ENCODE data around the gene SLC44A5.

SLC44A5 gene

DNA sequence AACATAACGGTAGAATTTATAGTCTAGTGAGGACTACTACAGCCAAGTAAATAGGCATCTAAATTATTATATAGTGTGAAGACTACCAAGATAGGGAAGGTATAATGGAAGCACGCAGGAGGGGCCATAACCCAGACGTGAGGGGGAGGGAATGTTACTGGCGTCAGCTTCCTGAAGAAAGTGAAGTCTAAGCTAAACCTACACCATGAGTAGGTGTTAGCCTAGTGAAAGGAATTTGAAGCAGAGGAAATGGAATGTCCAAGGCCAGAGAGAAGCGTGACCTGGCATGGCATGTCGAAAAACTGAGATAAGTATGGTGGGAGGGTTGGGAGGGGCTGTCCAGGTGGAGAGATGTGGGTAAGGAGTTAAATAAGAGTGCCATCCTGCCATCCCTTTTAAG lies 140.5 kb downstream of the SLC44A5 start:
- ATAC-seq (replicated peaks; ENCODE audit: extremely low read depth, poor library complexity, severe bottlenecking), result no peak
- Mint-ChIP-seq H3K4me3 (no peak overlapping the region), H3K27me3 (no peaks in the 10 kb centered on the region), H3K9me3 (no peaks in the 10 kb centered on the region), H3K27ac (ENCODE audit: low read depth) (no peak overlapping the region), H3K4me1 (no peaks in the 10 kb centered on the region), H3K36me3 (ENCODE audit: insufficient read depth) (no peaks in the 10 kb centered on the region)
- no peak for DNase-seq (ENCODE audit: low spot score in 2 of 2)

DNA sequence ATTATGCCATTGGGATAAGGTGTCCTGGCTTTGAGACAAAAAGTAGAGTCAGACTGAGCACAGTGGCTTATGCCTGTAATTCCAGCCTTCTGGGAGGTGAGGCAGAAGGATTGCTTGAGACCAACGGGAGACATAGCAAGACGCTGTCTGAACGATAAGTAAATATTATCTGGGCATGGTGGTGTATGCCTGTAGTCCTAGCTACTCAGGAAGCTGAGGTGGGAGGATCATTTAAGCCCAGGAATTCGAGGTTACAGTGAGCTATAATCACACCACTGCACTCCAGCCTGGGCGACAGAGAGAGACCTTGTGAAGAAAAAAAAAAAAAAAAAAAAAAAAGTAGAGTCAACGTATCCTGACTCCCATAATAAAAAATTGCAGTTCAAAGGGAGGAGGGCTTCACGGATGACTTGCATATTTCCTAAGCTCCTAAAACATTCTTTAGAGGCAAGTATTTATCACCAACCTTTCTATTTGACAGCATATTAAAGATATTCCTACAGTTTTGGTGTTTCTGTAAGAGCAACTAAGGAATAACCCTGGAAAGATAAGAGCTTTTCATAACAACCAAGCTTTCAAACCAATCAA lies 141.2 kb downstream of the SLC44A5 start:
- ATAC-seq (replicated peaks; ENCODE audit: extremely low read depth, poor library complexity, severe bottlenecking) (no peak), DNase-seq (ENCODE audit: low spot score in 2 of 2) (no peak)
- Mint-ChIP-seq H3K27ac (ENCODE audit: low read depth) (no peak overlapping the region), H3K4me3 (no peak overlapping the region), H3K4me1 (no peaks in the 10 kb centered on the region), H3K27me3 (no peaks in the 10 kb centered on the region), H3K36me3 (ENCODE audit: insufficient read depth) (no peaks in the 10 kb centered on the region), H3K9me3 (no peaks in the 10 kb centered on the region)

DNA sequence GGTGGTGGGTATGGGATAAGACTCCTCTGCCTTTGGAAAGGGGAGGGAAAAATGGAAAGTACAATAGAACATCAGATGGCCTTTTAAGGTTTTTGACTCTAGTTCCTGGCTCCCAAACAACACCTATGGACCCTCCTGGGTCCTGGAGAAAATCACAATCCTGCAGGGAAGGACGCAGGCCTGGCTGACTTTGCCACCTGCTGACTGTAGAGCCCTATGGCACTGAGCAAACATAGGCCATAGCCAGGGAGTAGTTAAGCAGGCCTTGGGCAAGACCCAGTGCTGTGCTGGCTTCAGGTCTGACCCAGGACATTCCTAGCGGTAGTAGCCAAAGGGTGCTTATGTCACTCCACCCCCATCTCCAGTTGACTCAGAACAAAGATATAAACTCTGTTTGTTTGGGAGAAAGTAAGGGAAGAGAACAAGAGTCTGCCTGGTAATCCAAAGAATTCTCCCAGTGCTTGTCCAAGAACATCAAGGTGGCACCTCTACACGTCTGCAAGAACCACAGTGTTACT lies 149.0 kb downstream of the SLC44A5 start:
- H3K4me1 Mint-ChIP-seq, result no peaks in the 10 kb centered on the region
- H3K4me3 Mint-ChIP-seq, result no peak overlapping the region
- ATAC-seq (replicated peaks; ENCODE audit: extremely low read depth, poor library complexity, severe bottlenecking), result no peak
- DNase-seq (ENCODE audit: low spot score in 2 of 2), result no peak
- no peaks in the 10 kb centered on the region for H3K9me3 Mint-ChIP-seq
- no peaks in the 10 kb centered on the region for H3K36me3 Mint-ChIP-seq (ENCODE audit: insufficient read depth)
- no peak overlapping the region for H3K27ac Mint-ChIP-seq (ENCODE audit: low read depth)
- no peaks in the 10 kb centered on the region for H3K27me3 Mint-ChIP-seq

- H3K9me3 Mint-ChIP-seq, result peaks cover 22% of the 10 kb centered on the region
- H3K4me1 Mint-ChIP-seq, result no peaks in the 10 kb centered on the region
- H3K36me3 Mint-ChIP-seq (ENCODE audit: insufficient read depth), result no peaks in the 10 kb centered on the region
- H3K27ac Mint-ChIP-seq (ENCODE audit: low read depth), result no peak overlapping the region
- DNase-seq (ENCODE audit: low spot score in 2 of 2) (no peak), ATAC-seq (replicated peaks; ENCODE audit: extremely low read depth, poor library complexity, severe bottlenecking) (no peak)
- no peaks in the 10 kb centered on the region for H3K27me3 Mint-ChIP-seq
- no peak overlapping the region for H3K4me3 Mint-ChIP-seq
These were observed 160.9 kb downstream of the SLC44A5 start for GRCh38 chr1:75449998-75450397.

GRCh38 chr1:75444220-75444619 lies 166.7 kb downstream of the SLC44A5 start:
- Mint-ChIP-seq H3K4me1 (no peaks in the 10 kb centered on the region), H3K36me3 (ENCODE audit: insufficient read depth) (no peaks in the 10 kb centered on the region), H3K9me3 (peaks cover 12% of the 10 kb centered on the region), H3K27me3 (no peaks in the 10 kb centered on the region), H3K4me3 (no peak overlapping the region), H3K27ac (ENCODE audit: low read depth) (no peak overlapping the region)
- ATAC-seq (replicated peaks; ENCODE audit: extremely low read depth, poor library complexity, severe bottlenecking) (no peak), DNase-seq (ENCODE audit: low spot score in 2 of 2) (no peak)

- Mint-ChIP-seq H3K36me3 (ENCODE audit: insufficient read depth) (no peaks in the 10 kb centered on the region), H3K27ac (ENCODE audit: low read depth) (no peak overlapping the region), H3K4me1 (no peaks in the 10 kb centered on the region), H3K4me3 (no peak overlapping the region), H3K9me3 (peaks cover 5% of the 10 kb centered on the region), H3K27me3 (no peaks in the 10 kb centered on the region)
- ATAC-seq (replicated peaks; ENCODE audit: extremely low read depth, poor library complexity, severe bottlenecking) (no peak), DNase-seq (ENCODE audit: low spot score in 2 of 2) (no peak)
These were observed 170.6 kb downstream of the SLC44A5 start for GRCh38 chr1:75440274-75440673.

DNA sequence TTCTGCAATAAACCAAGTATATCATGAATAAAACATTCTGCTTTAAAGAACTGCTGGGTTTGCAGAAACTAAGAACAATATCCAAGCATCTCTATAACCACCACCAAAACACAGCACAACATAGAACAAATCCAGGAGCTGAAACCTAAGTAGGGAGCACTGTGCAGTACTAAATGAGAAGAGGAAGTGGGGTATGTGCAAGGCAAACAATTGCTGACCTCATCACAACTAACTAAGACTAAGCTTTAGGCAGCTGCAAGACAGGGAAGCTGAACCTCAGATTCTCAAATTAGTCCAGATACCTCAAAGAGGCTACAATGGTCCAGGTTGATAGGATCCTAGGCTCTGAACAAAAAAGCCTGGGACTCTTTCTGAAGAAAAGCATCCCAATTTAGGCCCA lies 172.6 kb downstream of the SLC44A5 start:
- peaks cover 5% of the 10 kb centered on the region for H3K9me3 Mint-ChIP-seq
- no peaks in the 10 kb centered on the region for H3K36me3 Mint-ChIP-seq (ENCODE audit: insufficient read depth)
- no peak overlapping the region for H3K4me3 Mint-ChIP-seq
- DNase-seq (ENCODE audit: low spot score in 2 of 2) (no peak), ATAC-seq (replicated peaks; ENCODE audit: extremely low read depth, poor library complexity, severe bottlenecking) (no peak)
- H3K27me3 Mint-ChIP-seq, result no peaks in the 10 kb centered on the region
- no peaks in the 10 kb centered on the region for H3K4me1 Mint-ChIP-seq
- H3K27ac Mint-ChIP-seq (ENCODE audit: low read depth), result no peak overlapping the region

GRCh38 chr1:75431843-75432242 lies 179.1 kb downstream of the SLC44A5 start:
- ATAC-seq (replicated peaks; ENCODE audit: extremely low read depth, poor library complexity, severe bottlenecking), result no peak
- Mint-ChIP-seq H3K27ac (ENCODE audit: low read depth) (no peak overlapping the region), H3K27me3 (no peaks in the 10 kb centered on the region), H3K4me1 (no peaks in the 10 kb centered on the region), H3K9me3 (peaks cover 4% of the 10 kb centered on the region), H3K36me3 (ENCODE audit: insufficient read depth) (no peaks in the 10 kb centered on the region), H3K4me3 (no peak overlapping the region)
- no peak for DNase-seq (ENCODE audit: low spot score in 2 of 2)

GRCh38 chr1:75430526-75430925 lies 180.4 kb downstream of the SLC44A5 start:
- H3K9me3 Mint-ChIP-seq, result peaks cover 4% of the 10 kb centered on the region
- no peak for ATAC-seq (replicated peaks; ENCODE audit: extremely low read depth, poor library complexity, severe bottlenecking)
- H3K27ac Mint-ChIP-seq (ENCODE audit: low read depth), result no peak overlapping the region
- no peaks in the 10 kb centered on the region for H3K36me3 Mint-ChIP-seq (ENCODE audit: insufficient read depth)
- DNase-seq (ENCODE audit: low spot score in 2 of 2), result no peak
- H3K4me1 Mint-ChIP-seq, result no peaks in the 10 kb centered on the region
- no peaks in the 10 kb centered on the region for H3K27me3 Mint-ChIP-seq
- H3K4me3 Mint-ChIP-seq, result no peak overlapping the region

- no peaks in the 10 kb centered on the region for H3K4me1 Mint-ChIP-seq
- no peaks in the 10 kb centered on the region for H3K36me3 Mint-ChIP-seq (ENCODE audit: insufficient read depth)
- peaks cover 4% of the 10 kb centered on the region for H3K9me3 Mint-ChIP-seq
- no peak overlapping the region for H3K27ac Mint-ChIP-seq (ENCODE audit: low read depth)
- H3K27me3 Mint-ChIP-seq, result no peaks in the 10 kb centered on the region
- no peak overlapping the region for H3K4me3 Mint-ChIP-seq
- ATAC-seq (replicated peaks; ENCODE audit: extremely low read depth, poor library complexity, severe bottlenecking) (no peak), DNase-seq (ENCODE audit: low spot score in 2 of 2) (no peak)
These were observed 184.2 kb downstream of the SLC44A5 start for GRCh38 chr1:75426688-75427087.

DNA sequence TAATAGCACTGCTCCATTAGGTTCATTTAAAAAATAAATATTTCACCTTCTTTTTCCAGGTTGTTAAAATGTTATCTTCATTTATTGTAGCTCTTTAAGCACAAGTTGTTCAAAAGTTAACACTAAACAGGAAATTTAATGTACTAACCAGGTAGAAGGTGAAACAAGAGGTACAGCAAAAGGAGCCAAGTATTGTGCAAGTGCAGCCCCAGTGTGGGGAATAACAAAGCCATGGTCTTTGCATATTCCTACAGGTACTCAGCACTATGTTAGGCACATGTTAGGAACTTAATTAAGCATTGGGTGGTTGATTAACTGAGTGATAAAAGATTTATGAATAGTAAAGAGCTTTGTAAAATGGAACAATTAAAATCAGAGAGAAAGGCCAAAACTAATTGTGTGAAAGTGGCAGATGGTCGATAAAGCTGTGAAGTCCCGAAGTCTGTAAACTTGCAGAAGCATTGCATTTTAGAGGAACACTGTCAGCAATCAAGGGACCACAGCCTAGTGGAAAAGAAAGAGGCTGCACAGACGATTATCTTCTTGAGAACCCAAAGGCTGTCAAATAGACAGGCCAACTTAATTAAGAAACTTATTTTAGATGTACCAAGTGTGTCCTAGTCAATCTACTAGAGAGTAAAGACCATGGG lies 185.8 kb downstream of the SLC44A5 start:
- DNase-seq (ENCODE audit: low spot score in 2 of 2), result no peak
- Mint-ChIP-seq H3K36me3 (ENCODE audit: insufficient read depth) (no peaks in the 10 kb centered on the region), H3K4me1 (no peaks in the 10 kb centered on the region), H3K27ac (ENCODE audit: low read depth) (no peak overlapping the region), H3K27me3 (no peaks in the 10 kb centered on the region), H3K9me3 (peaks cover 4% of the 10 kb centered on the region), H3K4me3 (no peak overlapping the region)
- ATAC-seq (replicated peaks; ENCODE audit: extremely low read depth, poor library complexity, severe bottlenecking), result no peak

GRCh38 chr1:75423616-75424015 lies 187.3 kb downstream of the SLC44A5 start:
- no peaks in the 10 kb centered on the region for H3K27me3 Mint-ChIP-seq
- ATAC-seq (replicated peaks; ENCODE audit: extremely low read depth, poor library complexity, severe bottlenecking) (no peak), DNase-seq (ENCODE audit: low spot score in 2 of 2) (no peak)
- H3K9me3 Mint-ChIP-seq, result peaks cover 4% of the 10 kb centered on the region
- no peaks in the 10 kb centered on the region for H3K36me3 Mint-ChIP-seq (ENCODE audit: insufficient read depth)
- H3K4me1 Mint-ChIP-seq, result no peaks in the 10 kb centered on the region
- no peak overlapping the region for H3K4me3 Mint-ChIP-seq
- no peak overlapping the region for H3K27ac Mint-ChIP-seq (ENCODE audit: low read depth)

DNA sequence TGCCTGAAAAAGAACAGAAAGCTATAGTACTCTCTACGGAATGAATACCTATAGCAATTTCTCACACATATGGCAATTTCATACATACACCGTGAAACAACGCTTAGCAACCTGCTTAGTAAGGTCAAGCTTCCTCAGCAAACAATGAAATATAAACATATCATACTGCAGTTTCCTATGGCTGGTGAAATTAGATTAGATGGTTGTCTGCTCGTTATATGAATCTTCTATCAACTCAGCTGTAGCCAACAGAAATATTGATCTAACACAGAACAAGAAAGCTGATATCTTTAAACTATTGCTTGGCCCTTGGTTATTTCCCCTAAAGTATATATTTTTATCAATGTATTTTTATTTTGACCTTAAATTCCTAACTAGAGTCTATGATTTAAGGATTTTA lies 187.8 kb downstream of the SLC44A5 start:
- DNase-seq (ENCODE audit: low spot score in 2 of 2), result no peak

More for the DNA sequence above, 187.8 kb downstream of the SLC44A5 start:
- Mint-ChIP-seq H3K27ac (ENCODE audit: low read depth) (no peak overlapping the region), H3K4me3 (no peak overlapping the region), H3K9me3 (peaks cover 4% of the 10 kb centered on the region), H3K36me3 (ENCODE audit: insufficient read depth) (no peaks in the 10 kb centered on the region), H3K4me1 (no peaks in the 10 kb centered on the region), H3K27me3 (no peaks in the 10 kb centered on the region)
- ATAC-seq (replicated peaks; ENCODE audit: extremely low read depth, poor library complexity, severe bottlenecking), result no peak

Measured in central memory CD8-positive, alpha-beta T cell (primary cell).